Measurements from ENCODE around the gene POLR2L. TPM values are rescaled to one million over a fixed set of nuclear protein-coding genes. Genes with fewer than 3 reads are reported as not detected.

The POLR2L gene
- total RNA-seq, 1 experiment from 2014 or later, result 211 TPM

GRCh38 chr11:838441-839279 is 3.7 kb downstream of the POLR2L start:
- Histone ChIP-seq H3K27ac (ENCODE audit: low read depth, low read length) (peak overlapping the region; percentile 97), H3K4me3 (replicated peaks in 1 of 2; ENCODE audit: low read depth in 1 of 2, low read length in 2 of 2) (no peak overlapping the region), H3K9me2 (ENCODE audit: insufficient read depth) (no peaks in the 10 kb centered on the region), H3K36me3 (ENCODE audit: control insufficient read depth in 1 of 2, insufficient read depth in 2 of 2, low read length in 2 of 2) (peaks cover 3 to 44% of the 10 kb centered on the region in 2 experiments; a peak in 3 of 4 replicates), H3K9ac (ENCODE audit: low read length) (peak overlapping the region; percentile 42), H3K27me3 (ENCODE audit: insufficient read depth, low read length) (no peaks in the 10 kb centered on the region), H3K79me2 (ENCODE audit: insufficient read depth, low read length) (peaks cover 83% of the 10 kb centered on the region), H4K20me1 (ENCODE audit: insufficient read depth) (peaks cover 23% of the 10 kb centered on the region; the same call in 1 of the 2 replicates), H2AFZ (ENCODE audit: low read depth, low read length, poor library complexity, severe bottlenecking) (no peak overlapping the region), H3K4me2 (ENCODE audit: low read length) (peak overlapping the region; percentile 92), H3K4me1 (ENCODE audit: control insufficient read depth in 1 of 2, insufficient read depth in 2 of 2, low read length in 2 of 2) (peaks cover 34 to 73% of the 10 kb centered on the region in 2 experiments), H3K9me3 (ENCODE audit: control insufficient read depth in 1 of 2, insufficient read depth in 1 of 2, low read depth in 1 of 2, low read length in 2 of 2) (no peaks in the 10 kb centered on the region)
- RAD21 ChIA-PET (ENCODE audit: low non-redundant PET in 1 of 2, low total read pairs in 2 of 2, uncharacterized antibody in 2 of 2, unreplicated experiment in 2 of 2), result no interaction called here
- peak in 2 of 3 experiments; percentile 48 to 58; a peak in 3 of 6 replicates for TF ChIP-seq CTCF (IDR thresholded peaks at IDR 0.05 in 2 of 3, conservative IDR thresholded peaks at IDR 0.05 in 1 of 3; ENCODE audit: borderline replicate concordance in 1 of 3, insufficient read depth in 1 of 3, low read depth in 2 of 3, low read length in 2 of 3)
- peak; percentile 17 for TF ChIP-seq POLR2AphosphoS5 (IDR thresholded peaks at IDR 0.05; ENCODE audit: low read depth, low read length)
- no peak for TF ChIP-seq SP1 (IDR thresholded peaks at IDR 0.05; ENCODE audit: low read depth)
- intact Hi-C loops (cut with micrococcal nuclease), result no loop called here
- peak; percentile 41 for ATAC-seq
- DNase-seq (ENCODE audit: low read depth, low spot score), result no peak
- BruUV-seq (replicated peaks), result no TSS peak
- POLR2A ChIA-PET, result interaction anchor here (0.6 to 1.2 kb wide), 3 partner anchors 17 to 43 kb away, joined by 3 to 6 read pairs (median 4); no protein-coding TSS in a partner anchor
- CTCF ChIA-PET, result interaction anchor here (1.0 kb wide), 1 partner anchor 29 kb away, joined by 7 read pairs; the partner anchor contains the start of gene RPLP2

GRCh38 chr11:837990-838307 is 4.4 kb downstream of the POLR2L start:
- peak overlapping the region; percentile 92; the same call in 1 of the 2 replicates for H3K4me2 ChIP-seq (ENCODE audit: low read length)
- H3K4me1 ChIP-seq (ENCODE audit: control insufficient read depth in 1 of 2, insufficient read depth in 2 of 2, low read length in 2 of 2), result peaks cover 34 to 72% of the 10 kb centered on the region in 2 experiments
- RAD21 ChIA-PET (ENCODE audit: low non-redundant PET in 1 of 2, low total read pairs in 2 of 2, uncharacterized antibody in 2 of 2, unreplicated experiment in 2 of 2), result no interaction called here
- no peak for TF ChIP-seq ZNF274 (IDR thresholded peaks at IDR 0.05; ENCODE audit: low read depth, low read length)
- TF ChIP-seq RAD21 (IDR thresholded peaks at IDR 0.05; ENCODE audit: low read depth), result no peak
- no peak for TF ChIP-seq EGR1 (IDR thresholded peaks at IDR 0.05; ENCODE audit: low read depth)
- TF ChIP-seq FOSL1 (IDR thresholded peaks at IDR 0.05; ENCODE audit: low read depth), result no peak
- TF ChIP-seq CEBPB (IDR thresholded peaks at IDR 0.05; ENCODE audit: low read depth), result no peak
- TF ChIP-seq CTCF (IDR thresholded peaks at IDR 0.05 in 2 of 3, conservative IDR thresholded peaks at IDR 0.05 in 1 of 3; ENCODE audit: borderline replicate concordance in 1 of 3, insufficient read depth in 1 of 3, low read depth in 2 of 3, low read length in 2 of 3), result no peak
- no peak for TF ChIP-seq POLR2A (IDR thresholded peaks at IDR 0.05; ENCODE audit: borderline replicate concordance, extremely low read depth, insufficient read depth, insufficient read length)
- no peak for TF ChIP-seq ZBTB33 (IDR thresholded peaks at IDR 0.05; ENCODE audit: extremely low read depth, insufficient replicate concordance, low read length)
- no peak for TF ChIP-seq SP1 (IDR thresholded peaks at IDR 0.05; ENCODE audit: low read depth)
- TF ChIP-seq SIN3A (IDR thresholded peaks at IDR 0.05; ENCODE audit: low read depth), result no peak

More at GRCh38 chr11:837990-838307, 4.4 kb downstream of the POLR2L start:
- no peaks in the 10 kb centered on the region for H3K27me3 ChIP-seq (ENCODE audit: insufficient read depth, low read length)
- ChIA-PET POLR2A (interaction anchor here (0.6 to 1.2 kb wide), 3 partner anchors 16 to 42 kb away, joined by 3 to 6 read pairs (median 4); no protein-coding TSS in a partner anchor), CTCF (interaction anchor here (1.0 kb wide), 1 partner anchor 29 kb away, joined by 7 read pairs; the partner anchor contains the start of gene RPLP2)
- H3K27ac ChIP-seq (ENCODE audit: low read depth, low read length), result peak overlapping the region; percentile 97
- BruUV-seq (replicated peaks), result no TSS peak
- peaks cover 3 to 44% of the 10 kb centered on the region in 2 experiments; a peak in 3 of 4 replicates for H3K36me3 ChIP-seq (ENCODE audit: control insufficient read depth in 1 of 2, insufficient read depth in 2 of 2, low read length in 2 of 2)
- peaks cover 23% of the 10 kb centered on the region; the same call in 1 of the 2 replicates for H4K20me1 ChIP-seq (ENCODE audit: insufficient read depth)
- no peak overlapping the region for H3K4me3 ChIP-seq (replicated peaks in 1 of 2; ENCODE audit: low read depth in 1 of 2, low read length in 2 of 2)
- H3K9me2 ChIP-seq (ENCODE audit: insufficient read depth), result no peaks in the 10 kb centered on the region
- peak overlapping the region; percentile 17; the same call in 1 of the 2 replicates for H3K9ac ChIP-seq (ENCODE audit: low read length)
- H2AFZ ChIP-seq (ENCODE audit: low read depth, low read length, poor library complexity, severe bottlenecking), result no peak overlapping the region
- intact Hi-C loops (cut with micrococcal nuclease), result no loop called here
- DNase-seq (ENCODE audit: low read depth, low spot score) (no peak), ATAC-seq (no peak)
- no peaks in the 10 kb centered on the region for H3K9me3 ChIP-seq (ENCODE audit: control insufficient read depth in 1 of 2, insufficient read depth in 1 of 2, low read depth in 1 of 2, low read length in 2 of 2)
- peaks cover 85% of the 10 kb centered on the region for H3K79me2 ChIP-seq (ENCODE audit: insufficient read depth, low read length)
